GM18498 (cell line): ENCODE measurements around the gene JADE3.
A peak's percentile ranks its signal among the peaks of the same experiment; 100 is the strongest.
"Not testable (repeated sequence)": the region's sequence is repeated elsewhere in the genome, so short reads cannot be mapped to it uniquely, and the experiment has no call there.

ENCODE experiments used
- ATAC-seq: cut with Tn5 transposase; IDR thresholded peaks from one replicate; pipeline ENCODE4 v1.9.1; 2021; ENCODE audit warnings: mild to moderate bottlenecking, moderate library complexity; ENCODE audit not compliant: unreplicated experiment

Gene JADE3

DNA sequence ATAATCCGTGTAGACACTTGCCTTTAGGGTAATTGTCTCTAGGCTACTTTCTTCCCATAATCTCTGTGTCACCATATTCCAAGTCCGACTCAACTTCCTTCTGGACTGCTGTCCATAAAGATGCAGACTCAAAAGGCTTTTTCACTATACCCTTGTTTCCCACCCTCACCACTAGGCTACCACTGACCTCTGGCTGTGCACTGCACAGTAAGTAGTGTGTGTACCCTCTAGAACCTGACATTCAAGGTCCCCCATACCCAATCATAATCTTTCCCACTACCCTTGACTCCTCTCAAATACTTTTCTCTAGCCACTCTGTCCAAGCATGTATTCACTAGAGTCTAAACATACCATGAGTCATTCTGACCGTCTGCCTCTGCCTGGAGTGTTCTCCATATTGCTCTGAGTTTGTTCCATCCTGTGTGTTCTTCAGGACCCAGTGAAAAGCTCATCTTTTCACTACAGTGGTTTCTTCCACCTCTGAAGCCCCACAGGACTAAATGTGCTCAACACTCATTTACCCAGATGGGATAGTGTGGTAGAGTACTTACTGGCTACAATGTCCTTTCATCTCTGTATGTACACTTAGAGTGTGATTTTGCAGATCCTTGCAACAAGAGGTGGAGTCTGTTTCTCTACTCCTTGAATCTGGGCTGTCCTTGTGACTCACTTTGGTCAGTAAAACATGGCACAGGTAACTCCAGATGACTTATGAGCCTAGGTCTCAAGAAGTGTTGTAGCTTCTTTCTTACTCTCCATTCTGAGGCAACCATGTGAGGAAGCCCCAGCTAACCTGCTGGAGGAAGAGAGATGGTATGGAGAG is 17.4 kb downstream of the JADE3 start:
- no peak for ATAC-seq

DNA sequence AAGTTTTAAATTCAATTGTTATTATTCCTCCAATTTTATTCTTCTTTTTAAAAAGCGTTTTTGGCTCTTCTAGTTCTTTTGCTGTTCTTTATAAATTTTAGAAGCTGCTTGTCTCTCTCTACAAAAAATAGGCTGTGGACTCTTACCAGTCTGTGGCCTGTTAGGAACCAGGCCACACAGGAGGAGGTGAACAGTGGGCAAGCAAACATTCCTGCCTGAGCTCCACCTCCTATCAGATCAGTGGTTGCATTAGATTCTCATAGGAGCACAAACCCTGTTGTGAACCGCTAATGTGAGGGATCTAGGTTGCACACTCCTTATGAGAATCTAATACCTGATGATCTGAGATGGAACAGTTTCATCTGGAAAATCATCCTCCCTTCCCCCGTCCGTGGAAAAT is 23.1 kb downstream of the JADE3 start:
- ATAC-seq = no peak

- ATAC-seq = no peak
Measured at GRCh38 chrX:46938589-46938988, 26.4 kb downstream of the JADE3 start.

DNA sequence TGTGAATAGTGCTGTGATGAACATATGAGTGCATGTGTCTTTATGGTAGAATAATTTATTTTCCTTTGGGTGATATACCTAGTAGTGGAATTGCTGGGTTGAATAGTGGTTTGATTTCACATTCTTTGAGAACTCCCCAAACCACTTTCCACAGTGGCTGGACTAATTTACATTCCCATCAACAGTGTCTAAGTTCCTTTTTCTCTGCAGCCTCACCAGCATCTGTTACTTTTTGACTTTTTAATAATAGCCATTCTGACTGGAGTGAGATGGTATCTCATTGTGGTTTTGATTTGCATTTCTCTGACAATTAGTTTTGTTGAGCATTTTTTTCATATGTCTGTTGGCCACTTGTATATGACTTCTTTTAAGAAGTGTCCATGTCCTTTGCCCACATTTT is 29.1 kb downstream of the JADE3 start:
- ATAC-seq = no peak

GRCh38 chrX:46953137-46953527 is 40.9 kb downstream of the JADE3 start:
- peak; percentile 82 for ATAC-seq

DNA sequence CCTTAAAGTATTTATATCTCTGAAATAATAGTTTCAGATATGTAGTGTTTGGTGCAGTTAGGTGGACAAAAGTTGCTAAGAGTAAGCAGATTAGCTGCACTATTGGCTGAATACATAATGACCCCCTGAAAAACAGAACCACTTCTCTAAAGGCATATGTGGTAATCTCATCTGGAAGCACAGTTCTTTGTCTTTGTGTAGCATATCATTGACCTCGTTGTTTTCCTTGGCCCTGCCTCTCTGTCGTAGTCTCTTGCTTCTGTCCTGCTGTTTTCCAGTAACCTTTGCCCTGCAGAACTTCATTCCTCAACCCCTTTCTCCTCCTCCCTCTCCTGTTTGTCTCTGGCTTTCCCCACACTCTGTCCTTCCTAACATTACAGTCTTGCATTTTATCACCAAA is 41.4 kb downstream of the JADE3 start:
- ATAC-seq = peak; percentile 54

DNA sequence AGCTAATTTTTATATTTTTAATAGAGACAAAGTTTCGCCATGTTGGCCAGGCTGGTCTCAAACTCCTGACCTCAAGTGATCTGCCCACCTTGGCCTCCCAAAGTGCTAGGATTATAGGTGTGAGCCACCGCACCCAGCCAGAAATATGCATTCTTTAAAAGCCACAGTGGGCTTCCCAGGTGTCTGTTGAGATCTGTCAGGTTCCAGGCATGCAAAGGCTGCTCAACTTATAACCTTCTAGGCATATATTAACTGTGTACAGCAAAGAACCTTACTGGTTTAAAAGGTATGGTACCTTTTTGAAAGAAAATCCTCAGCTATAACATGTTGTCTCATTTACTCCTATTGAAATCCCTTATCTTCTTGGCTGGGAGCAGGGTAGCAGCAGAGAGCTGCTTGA is 42.5 kb downstream of the JADE3 start:
- no peak for ATAC-seq

DNA sequence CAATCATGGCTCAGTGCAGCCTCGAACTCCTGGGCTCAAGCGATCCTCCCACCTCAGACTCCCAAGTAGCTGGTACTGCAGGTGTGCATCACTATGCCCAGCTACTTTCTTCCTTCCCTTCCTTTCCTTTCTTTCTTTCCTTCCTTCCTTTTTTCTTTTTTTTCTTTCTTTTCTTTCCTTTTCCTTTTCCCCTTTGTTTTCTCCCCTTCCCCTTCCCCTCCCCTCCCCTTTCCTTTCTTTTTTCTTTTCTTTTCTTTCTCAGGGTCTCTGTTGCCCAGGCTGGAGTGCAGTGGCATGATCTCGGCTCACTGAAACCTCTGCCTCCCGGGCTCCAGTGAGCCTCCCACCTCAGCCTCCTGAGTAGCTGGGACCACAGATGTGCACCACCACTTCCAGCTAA is 44.4 kb downstream of the JADE3 start:
- ATAC-seq = not testable (repeated sequence)

- no peak for ATAC-seq
Measured at GRCh38 chrX:46957297-46957696, 45.1 kb downstream of the JADE3 start.

GRCh38 chrX:46959101-46959500 is 46.9 kb downstream of the JADE3 start:
- no peak for ATAC-seq

DNA sequence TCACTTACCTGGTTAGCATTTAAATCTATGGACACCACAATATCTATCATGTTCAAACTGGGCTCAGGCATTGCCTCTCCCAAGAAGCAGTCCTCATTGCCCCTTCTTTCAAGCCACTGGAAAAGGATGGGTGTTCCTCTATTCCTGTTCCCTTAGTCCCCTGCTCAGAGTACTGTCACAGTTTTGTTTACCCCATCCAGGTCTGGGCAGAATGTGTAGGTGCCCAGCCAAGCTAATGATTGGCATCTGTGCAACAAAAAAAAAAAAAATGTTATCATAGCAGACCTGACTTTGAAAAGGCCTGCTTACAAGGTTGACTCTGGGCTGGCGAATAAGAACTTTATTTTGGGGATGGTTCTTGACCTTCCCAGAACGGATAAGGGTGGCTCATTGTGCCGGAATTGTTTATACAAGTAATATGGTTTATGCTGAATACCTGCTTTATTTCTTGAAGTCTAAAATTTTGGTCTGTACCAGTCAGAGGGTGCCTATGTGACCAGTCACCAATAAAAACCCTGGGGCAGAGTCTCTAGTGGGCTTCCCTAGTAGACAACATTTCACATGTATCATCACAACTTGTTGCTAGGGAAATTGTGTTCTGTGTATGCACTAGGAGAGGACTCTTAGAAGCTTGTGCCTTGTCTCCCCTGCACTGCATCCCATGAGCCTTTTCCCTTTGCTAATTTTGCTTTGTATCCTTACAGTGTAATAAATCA is 47.9 kb downstream of the JADE3 start:
- ATAC-seq = no peak

DNA sequence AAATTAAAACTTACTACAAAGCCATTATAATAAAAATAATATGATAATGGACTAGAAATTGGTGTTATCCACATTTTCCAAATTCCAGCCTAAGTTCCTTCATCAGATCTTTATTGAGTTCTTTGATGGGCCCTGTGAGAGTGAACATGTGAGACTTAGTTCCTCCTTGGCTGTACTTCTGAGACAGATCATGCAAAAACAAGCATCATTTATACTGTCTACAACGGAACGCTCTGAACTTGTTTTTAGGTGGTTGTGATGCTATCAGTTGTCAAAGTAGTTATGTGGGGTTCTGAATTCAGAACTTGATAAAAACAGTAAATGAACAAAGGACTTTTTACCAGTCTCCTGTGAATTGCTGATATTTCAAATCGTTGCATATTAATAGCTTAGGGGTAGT is 48.9 kb downstream of the JADE3 start:
- no peak for ATAC-seq

DNA sequence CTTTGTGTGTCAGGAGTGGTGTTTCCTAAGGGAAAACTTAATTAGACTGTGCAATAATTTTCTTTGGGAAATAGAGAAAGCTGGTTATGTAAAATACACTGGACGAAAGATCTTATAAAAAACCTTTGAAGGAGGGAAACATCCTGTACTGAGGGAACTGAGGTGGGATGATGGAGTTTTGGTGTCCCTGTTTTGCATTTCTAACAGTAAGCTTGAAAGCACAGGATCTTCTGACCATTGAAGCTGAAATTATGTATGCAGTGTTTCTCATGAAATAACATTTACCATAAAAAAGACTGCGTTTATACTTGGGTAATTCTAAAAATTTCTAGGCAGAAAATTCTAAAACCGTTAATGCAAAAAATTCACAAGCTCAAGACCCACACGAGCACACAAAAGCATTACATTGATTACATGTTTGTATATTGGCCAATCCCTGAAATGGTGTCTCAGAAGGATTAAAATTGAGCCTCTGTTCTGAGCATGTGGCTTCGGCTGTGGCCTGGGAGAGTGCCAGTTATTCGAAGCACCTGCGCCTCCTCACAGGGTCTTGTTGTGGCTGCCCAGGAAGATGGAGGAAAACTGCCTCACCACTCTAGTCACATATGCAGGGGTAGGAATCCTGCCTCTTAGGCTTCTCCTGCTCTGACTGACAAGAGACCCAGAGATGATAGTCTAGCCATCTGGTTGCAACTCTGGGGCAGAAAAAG is 49.5 kb downstream of the JADE3 start:
- no peak for ATAC-seq

- no peak for ATAC-seq
Measured at GRCh38 chrX:46965125-46965758, 53.0 kb downstream of the JADE3 start.

DNA sequence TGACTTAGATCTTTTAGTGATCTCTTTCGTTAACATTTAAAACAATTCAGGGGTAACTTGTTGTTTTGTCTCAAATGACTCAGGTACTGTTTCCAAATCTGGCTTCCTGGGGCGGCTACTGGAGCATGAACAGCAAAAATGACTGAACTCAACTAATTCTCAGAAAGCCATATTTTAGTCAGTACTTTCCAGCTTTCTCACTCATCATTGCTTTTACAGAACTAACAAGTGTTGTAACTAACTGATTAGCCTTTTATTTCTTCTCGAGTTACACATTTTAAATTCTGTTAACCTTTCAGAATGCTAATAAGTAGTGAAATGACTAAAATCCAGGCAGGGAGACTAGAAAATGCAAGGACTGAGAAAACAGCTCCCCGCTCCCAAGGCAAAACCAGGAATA is 55.3 kb downstream of the JADE3 start:
- no peak for ATAC-seq

DNA sequence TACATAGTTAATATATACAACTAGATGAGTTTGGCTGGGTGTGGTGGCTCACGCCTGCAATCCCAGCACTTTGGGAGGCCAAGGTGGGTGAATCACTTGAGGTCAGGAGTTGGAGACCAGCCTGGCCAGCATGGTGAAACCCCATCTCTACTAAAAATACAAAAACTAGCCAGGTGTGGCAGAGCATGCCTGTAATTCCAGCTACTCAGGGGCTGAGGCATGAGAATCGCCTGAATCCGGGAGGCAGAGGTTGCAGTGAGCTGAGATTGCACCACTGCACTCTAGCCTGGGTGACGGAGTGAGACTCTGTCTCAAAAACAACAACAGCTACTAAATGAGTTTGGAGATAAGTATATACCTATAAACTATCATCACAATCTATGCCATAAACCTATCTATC is 64.8 kb downstream of the JADE3 start:
- not testable (repeated sequence) for ATAC-seq

DNA sequence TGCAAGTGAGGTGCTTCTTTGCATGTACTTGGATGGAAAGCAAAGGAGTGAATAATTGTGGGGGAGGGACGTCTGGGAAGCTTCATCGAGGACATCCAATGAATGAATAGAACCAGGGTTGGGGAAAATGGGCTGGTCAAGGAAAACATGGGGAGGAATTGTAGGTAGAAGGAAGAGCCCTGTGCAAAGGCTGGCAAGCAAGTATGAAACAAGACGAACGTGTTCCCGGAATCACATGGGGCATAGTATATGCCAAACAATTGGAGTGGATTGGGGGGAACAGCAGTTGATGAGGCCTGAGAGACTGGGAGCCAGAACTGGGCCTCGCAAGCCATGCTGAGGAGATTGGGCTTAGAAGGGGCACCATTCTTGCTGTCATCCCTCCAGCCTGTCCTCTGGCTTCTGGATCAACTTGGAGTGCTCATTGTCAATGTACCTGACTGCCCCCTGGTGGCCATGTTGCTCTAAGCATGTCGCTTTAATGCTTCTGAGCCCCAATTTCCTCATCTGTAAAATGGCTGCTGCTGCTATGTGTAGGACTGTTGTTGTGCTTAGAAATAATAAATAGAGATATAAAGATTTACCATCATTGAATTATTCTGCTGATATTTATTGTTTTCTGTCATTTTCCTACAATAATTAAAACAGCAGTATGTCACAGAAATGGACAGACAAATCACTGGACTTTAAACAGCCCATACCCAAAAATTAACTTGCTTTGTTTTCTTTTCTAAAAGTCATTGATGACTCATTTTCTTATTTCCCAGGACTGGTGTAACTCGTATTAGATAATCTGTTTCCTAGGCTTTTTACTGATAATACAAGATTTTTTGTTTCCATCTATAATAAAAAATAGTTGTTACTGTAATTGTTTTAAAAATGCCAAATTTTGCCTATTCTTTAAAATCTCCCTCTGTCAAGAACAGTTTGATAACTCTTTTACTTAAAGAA is 66.4 kb downstream of the JADE3 start:
- peak; percentile 59 for ATAC-seq

DNA sequence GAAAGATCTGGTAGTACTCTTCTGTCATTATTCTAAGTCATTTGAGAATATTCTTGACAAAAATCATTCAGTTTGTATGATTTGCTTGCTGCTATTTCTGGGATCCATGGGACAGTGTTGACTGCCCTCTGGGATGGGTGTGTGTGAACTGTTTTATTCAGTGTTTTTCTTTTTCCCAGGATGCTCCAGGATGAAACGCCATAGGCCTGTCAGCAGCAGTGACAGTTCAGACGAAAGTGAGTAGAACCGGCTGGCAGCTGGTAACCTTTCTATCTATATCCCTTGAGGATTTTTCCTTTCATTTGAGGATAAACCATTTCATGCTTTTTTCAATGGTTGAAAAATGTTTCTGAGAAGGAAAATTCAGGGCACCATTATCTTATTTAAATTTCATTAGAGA is 72.5 kb downstream of the JADE3 start:
- no peak for ATAC-seq

DNA sequence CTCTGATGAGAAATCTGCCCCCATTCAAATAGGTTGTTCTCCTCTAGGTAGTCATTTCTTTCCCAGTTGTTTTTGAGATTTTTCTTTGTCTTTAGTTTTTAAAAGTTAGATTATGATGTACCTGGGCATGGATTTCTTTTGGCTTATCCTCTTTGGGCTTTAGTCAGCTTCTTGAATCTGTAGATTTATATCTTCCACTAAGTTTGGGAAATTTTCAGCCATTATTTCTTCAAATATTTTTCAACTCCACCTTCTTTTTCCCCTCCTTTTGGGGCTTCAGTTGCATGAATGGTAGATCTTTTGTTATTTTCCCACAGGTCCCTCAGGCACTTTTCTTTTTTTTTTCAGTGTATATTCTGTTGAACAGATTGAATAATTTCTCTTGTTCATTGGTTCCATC is 77.3 kb downstream of the JADE3 start:
- ATAC-seq = no peak

- no peak for ATAC-seq
Measured at GRCh38 chrX:46991664-46992063, 79.4 kb downstream of the JADE3 start.
